GM12801 (cell line): ENCODE measurements around the gene SLC25A22.

ENCODE experiments used
- TF ChIP-seq, protein P1 (sequence below): IDR thresholded peaks from one replicate; pipeline ENCODE4 v1.5.1; 2011; ENCODE audit warnings: control low read depth; ENCODE audit not compliant: insufficient read length; ENCODE audit errors: extremely low read depth

Gene SLC25A22

DNA sequence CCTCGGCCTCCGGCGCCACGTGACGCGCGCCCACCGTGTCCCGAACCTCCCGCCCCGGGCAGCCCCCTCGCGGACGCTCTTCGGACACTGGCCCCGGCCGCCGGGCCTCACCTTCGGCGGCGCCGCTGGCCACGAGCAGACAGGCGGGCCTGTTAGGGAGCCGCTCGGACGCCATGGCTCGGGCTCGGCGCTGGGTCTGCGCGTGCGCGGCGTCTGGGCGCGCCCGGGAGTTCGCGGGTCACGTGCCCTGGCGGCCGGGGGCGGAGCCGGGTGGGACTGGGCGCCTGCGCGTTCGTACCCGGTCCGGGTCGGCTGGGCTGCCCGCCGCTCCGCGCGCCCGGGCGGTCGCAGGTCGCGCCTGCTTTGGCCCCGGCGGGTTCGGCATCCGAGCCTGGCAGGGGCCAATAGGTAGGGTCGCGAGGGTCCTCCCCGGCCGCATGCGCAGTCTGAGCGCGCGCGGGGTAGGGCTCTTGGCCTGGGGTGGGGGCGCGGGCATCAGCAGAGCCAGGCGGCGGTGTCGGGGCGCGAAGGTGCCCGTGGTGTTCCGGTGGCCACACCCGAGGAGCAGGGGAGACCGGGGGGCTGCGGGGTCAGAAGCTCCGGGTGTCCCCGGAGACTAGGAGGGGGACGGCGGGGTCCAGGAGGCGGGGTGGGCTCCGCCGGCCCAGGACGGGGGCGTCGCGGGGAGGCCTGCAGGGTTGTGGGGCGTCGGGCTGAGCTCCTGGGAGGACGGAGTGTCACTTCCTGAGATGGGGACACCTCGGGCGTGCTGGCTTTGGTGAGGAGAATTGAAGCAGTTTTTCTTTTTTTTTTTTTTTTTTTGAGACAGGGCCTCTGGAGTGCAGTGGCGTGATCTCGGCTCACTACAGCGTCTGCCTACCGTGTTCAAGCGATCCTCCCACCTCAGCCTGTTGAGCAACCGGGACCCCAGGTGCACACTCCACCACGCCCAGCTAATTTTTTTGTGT, 20.5 kb downstream of the SLC25A22 start, which contains the start of gene GATD1:
TSS of gene GATD1 (minus strand) at position 200 of the 968 bp plus-strand sequence. CDS start at position 175, 25 bp downstream.
- TF ChIP-seq, protein P1, sequence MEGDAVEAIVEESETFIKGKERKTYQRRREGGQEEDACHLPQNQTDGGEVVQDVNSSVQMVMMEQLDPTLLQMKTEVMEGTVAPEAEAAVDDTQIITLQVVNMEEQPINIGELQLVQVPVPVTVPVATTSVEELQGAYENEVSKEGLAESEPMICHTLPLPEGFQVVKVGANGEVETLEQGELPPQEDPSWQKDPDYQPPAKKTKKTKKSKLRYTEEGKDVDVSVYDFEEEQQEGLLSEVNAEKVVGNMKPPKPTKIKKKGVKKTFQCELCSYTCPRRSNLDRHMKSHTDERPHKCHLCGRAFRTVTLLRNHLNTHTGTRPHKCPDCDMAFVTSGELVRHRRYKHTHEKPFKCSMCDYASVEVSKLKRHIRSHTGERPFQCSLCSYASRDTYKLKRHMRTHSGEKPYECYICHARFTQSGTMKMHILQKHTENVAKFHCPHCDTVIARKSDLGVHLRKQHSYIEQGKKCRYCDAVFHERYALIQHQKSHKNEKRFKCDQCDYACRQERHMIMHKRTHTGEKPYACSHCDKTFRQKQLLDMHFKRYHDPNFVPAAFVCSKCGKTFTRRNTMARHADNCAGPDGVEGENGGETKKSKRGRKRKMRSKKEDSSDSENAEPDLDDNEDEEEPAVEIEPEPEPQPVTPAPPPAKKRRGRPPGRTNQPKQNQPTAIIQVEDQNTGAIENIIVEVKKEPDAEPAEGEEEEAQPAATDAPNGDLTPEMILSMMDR, result no peak

DNA sequence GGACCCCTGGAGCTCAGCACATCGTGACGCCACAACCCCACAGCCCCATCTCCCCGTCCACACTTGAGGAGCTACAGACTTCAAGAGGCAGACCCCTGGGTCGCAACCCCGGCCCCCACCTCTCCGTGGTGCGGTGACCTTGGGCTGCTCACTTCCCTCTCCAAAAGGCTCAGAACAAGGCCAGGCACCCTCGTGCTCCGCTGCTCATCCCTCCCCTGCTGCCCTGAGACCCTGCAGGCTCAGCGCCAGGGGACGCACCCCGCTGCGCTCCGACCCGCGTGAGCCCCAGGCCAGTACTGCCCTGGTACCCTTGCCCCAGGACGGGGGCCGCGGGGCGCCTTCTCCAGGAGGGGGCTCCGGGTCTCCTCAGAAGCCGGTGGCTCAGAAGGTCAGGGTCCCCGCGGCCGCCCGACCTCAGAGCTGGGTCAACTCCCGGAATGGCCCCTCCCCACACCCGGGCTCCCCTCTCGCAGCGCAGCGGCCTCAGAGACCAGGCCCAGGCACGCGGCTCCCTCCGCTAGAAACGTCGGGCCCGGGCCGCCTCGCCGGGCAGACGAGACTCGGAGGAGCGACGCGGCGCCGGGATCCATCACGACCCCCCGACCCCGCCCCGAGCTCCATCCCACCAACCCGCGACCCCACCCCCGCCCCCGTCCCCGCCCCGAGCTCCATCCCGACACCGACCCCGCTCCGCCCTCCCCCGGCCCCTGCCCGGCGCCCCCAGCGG, 21.4 kb downstream of the SLC25A22 start:
- TF ChIP-seq, protein P1, result no peak

DNA sequence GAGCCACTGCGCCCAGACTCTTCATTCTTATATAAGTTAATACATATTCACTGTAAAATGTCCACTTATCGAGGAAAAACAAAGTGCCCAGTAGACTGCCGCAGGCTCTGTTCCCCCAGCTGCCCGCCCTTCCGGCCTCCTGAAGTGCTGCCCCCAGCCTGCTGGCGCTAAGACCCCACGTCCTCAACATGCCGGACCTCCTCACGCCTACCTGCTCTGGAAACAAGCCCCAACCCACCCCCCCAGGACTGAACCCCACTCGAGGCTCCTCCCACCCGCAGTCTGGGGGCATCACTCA, 21.9 kb downstream of the SLC25A22 start:
- TF ChIP-seq, protein P1, result no peak

DNA sequence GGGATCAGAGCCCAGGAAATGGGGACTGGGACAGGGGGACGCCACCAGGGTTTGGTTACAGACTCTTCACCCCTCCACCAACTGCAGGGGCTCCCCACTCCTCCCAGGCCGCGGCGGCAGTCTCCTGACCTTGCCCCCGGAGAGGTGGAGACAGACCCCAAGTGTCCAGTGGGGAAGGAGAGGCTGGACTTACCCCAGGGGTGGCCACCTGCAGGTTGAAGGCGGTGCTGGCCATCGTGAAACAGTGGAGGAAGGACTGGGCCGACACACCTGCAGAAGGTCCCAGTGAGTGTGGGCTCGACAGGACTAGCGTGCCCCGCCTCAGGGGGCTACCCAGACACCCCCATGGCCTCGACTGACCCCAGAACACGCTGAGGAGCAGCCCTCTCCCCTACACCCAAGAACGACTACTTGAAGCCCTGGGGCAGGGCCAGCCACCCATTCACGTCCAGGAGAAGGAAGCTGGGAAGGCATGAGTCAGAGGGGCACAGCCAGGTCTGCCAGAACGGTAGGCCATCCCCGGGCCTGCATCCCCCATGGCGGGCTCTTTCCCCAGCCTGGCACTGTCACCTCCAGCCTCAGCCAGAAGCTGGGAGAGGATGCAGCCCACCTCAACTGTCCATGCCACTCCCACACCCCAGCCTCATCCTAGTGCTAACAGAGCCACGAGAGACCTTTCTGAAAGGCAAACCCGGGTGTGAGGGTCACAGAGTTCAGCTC, 23.0 kb downstream of the SLC25A22 start:
- TF ChIP-seq, protein P1, result no peak

DNA sequence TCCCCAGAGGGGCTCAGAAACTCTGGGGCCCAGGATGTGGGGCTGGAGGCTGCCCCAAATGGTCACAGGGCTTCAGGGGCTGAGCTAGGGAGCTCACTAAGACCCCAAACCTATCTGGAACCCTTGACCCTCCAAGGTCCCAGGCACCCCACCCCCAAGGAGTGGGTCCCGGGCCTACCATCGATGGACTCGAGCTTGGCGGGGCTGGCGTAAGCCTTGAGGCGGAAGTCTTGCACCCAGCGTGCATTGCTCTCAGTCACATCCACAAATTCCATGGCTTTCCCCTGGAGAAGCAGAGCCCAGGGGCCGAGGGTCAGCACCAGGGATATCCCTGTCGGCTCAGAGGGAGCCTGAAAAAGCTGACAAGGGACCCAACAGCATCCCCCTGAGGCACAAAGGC, 24.3 kb downstream of the SLC25A22 start:
- TF ChIP-seq, protein P1, result no peak

DNA sequence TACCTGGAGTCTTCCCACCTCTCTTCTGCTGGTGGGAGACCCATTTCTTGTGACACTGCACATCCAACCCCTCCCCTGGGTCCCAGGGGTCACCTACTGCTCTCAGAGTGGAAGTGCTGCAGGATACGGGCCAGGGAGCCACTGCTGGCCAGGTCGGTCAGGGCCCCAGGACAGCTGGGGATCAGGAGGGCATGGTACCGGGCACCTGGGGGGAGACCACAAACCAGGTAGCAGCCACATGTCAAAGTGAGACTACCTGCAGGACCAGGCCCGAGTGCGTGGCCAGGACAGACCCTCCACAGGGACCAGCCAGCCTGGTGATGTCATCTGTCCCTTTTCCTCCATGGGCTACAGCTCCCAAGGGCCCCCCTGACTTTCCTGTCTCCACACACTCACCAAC, 24.7 kb downstream of the SLC25A22 start:
- TF ChIP-seq, protein P1, result no peak
